Thyroid gland (tissue), 4 donors: ENCODE measurements around the gene THTPA.

ENCODE experiments used
- CTCF ChIP-seq, 6 experiments: fragments of 200-600 bp in 3 of 6; fragments of 450-650 bp in 3 of 6; sonication (generic) in 3 of 6; IDR thresholded peaks; one replicate each; pipeline ENCODE4 v1.5.1; 2016 to 2019; ENCODE audit warnings: antibody characterized with exemption in 6 of 6, mild to moderate bottlenecking in 2 of 6, inconsistent platforms in 1 of 6, moderate library complexity in 1 of 6
- POLR2A ChIP-seq, 2 donors: fragments of 450-650 bp; IDR thresholded peaks; one replicate each; pipeline ENCODE4 v1.6.1; 2017; ENCODE audit warnings: antibody characterized with exemption in 2 of 2, mild to moderate bottlenecking in 2 of 2, moderate library complexity in 1 of 2

DNA sequence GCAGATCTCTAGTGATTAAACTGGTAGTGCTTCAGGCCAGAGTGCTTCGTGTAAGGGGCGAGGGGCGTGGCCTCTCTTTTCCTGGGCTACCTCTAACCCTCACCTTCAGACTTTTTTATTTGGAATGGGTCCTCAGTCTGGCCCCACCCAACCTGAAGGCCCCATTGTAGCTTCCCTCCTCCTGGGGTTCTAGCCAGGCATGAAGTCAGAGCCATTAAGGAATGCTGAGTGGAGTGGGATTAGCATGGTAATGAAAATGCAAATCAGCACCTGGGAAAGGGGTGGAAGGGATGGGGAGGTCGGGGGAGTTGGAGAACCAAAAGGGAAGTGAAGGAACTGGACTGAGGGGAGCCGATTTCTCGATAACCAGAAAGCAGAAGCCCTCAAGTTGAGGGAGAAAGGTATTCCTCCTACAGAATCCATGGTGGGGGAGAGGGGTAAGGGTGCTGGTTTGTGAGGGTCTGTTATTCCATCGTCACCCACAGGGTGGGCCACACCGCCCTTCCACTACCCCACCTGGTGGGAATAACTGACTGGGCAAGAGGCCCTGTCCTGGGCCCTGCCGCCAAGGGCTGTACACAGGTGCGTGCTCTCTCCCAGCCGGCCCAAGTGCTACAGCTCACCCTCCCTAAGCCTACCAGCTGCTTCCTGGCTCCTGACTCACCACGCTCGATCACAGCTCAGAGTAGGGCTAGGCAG, 18.6 kb upstream of the THTPA start:
- no peak for TF ChIP-seq CTCF (IDR thresholded peaks at IDR 0.05)
- TF ChIP-seq POLR2A (IDR thresholded peaks at IDR 0.05), result no peak
